ENCODE measurements around the gene DOK7.

The DOK7 gene

DNA sequence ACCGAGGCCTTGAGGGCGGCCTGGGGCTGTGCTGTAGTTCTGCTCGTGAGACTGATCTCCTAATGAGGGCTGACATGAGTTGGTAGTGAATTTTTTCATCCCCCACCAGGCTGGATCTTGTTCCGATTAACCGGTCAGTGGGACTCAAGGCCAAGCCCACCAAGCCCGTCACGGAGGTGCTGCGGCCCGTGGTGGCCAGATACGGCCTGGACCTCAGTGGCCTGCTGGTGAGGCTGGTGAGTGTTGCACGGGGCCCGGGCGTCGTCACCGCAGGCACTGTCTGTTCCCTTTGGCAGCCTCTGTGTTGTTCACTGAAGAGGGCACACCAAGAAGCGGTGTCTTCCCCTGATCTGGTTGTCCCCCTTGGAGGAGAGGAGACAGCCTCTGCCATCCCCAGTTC, 39.7 kb upstream of the DOK7 start:
- TF ChIP-seq, protein P1, sequence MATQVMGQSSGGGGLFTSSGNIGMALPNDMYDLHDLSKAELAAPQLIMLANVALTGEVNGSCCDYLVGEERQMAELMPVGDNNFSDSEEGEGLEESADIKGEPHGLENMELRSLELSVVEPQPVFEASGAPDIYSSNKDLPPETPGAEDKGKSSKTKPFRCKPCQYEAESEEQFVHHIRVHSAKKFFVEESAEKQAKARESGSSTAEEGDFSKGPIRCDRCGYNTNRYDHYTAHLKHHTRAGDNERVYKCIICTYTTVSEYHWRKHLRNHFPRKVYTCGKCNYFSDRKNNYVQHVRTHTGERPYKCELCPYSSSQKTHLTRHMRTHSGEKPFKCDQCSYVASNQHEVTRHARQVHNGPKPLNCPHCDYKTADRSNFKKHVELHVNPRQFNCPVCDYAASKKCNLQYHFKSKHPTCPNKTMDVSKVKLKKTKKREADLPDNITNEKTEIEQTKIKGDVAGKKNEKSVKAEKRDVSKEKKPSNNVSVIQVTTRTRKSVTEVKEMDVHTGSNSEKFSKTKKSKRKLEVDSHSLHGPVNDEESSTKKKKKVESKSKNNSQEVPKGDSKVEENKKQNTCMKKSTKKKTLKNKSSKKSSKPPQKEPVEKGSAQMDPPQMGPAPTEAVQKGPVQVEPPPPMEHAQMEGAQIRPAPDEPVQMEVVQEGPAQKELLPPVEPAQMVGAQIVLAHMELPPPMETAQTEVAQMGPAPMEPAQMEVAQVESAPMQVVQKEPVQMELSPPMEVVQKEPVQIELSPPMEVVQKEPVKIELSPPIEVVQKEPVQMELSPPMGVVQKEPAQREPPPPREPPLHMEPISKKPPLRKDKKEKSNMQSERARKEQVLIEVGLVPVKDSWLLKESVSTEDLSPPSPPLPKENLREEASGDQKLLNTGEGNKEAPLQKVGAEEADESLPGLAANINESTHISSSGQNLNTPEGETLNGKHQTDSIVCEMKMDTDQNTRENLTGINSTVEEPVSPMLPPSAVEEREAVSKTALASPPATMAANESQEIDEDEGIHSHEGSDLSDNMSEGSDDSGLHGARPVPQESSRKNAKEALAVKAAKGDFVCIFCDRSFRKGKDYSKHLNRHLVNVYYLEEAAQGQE (IDR thresholded peaks at IDR 0.05; ENCODE audit: insufficient read depth in 1 of 2, low read depth in 2 of 2, low read length in 2 of 2), result no peak
- TF ChIP-seq SIN3A (IDR thresholded peaks at IDR 0.05; ENCODE audit: borderline replicate concordance, insufficient read depth, low read length), result no peak

DNA sequence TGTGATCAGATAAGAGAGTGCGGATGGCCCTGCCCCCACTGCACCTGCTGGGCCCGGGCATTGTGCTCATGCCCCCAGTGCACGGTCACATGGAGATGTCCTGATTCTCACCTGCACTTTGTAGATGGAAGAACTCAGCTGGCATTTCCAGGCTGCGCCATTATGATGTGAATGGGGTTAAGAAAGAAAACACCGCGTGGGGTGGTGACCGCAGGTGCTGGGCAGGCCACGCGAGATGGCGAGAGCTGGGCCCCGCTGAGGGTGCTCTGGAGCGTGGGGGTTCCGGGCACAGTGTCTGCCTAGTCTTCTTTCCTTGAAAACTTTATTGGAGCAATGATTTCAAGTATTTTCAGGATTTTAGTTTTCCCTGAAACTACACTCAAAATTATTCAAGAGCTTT, 39.2 kb upstream of the DOK7 start:
- TF ChIP-seq SIN3A (IDR thresholded peaks at IDR 0.05; ENCODE audit: borderline replicate concordance, insufficient read depth, low read length) (no peak), TAF1 (IDR thresholded peaks at IDR 0.05; ENCODE audit: borderline replicate concordance, insufficient read depth, low read length) (no peak), FOXP2 (optimal IDR thresholded peaks at IDR 0.05; ENCODE audit: borderline replicate concordance, extremely low read depth, extremely low read length, insufficient read depth) (no peak), POLR2AphosphoS5 (IDR thresholded peaks at IDR 0.05; ENCODE audit: low read depth, low read length) (no peak)
- TF ChIP-seq, protein P1 (IDR thresholded peaks at IDR 0.05; ENCODE audit: insufficient read depth in 1 of 2, low read depth in 2 of 2, low read length in 2 of 2), result no peak

DNA sequence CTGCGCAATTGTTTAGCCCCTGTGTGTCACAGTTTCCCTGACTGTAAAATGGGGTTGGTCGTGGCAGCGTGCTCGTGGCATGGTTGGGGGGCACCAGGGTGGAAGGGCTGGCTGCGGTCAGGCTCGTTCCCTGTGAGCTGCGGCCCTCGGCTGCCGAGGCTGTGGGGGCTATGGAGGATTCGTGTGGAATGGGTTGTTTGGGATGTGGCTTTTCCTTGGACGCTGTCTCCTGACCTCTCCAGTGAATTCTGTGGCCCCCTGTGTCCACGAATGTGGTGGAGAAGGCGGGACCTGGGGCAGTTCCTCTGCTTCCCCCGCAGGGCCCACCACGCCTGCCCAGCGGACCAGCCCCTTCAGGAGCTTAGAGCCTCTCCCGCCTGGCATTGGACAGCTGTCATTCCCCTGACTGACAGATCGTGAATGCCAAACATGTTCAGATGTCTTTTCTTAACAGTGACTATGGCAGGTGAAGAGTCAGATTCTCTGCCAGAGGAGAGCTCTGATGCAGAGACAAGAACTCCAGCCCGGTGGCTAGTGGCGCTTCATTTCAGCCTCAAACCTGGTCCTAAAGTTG, 38.5 kb upstream of the DOK7 start:
- TF ChIP-seq POLR2AphosphoS5 (IDR thresholded peaks at IDR 0.05; ENCODE audit: low read depth, low read length) (no peak), FOXP2 (optimal IDR thresholded peaks at IDR 0.05; ENCODE audit: borderline replicate concordance, extremely low read depth, extremely low read length, insufficient read depth) (no peak), TAF1 (IDR thresholded peaks at IDR 0.05; ENCODE audit: borderline replicate concordance, insufficient read depth, low read length) (no peak), SIN3A (IDR thresholded peaks at IDR 0.05; ENCODE audit: borderline replicate concordance, insufficient read depth, low read length) (no peak)
- TF ChIP-seq, protein P1 (IDR thresholded peaks at IDR 0.05; ENCODE audit: insufficient read depth in 1 of 2, low read depth in 2 of 2, low read length in 2 of 2), result no peak

DNA sequence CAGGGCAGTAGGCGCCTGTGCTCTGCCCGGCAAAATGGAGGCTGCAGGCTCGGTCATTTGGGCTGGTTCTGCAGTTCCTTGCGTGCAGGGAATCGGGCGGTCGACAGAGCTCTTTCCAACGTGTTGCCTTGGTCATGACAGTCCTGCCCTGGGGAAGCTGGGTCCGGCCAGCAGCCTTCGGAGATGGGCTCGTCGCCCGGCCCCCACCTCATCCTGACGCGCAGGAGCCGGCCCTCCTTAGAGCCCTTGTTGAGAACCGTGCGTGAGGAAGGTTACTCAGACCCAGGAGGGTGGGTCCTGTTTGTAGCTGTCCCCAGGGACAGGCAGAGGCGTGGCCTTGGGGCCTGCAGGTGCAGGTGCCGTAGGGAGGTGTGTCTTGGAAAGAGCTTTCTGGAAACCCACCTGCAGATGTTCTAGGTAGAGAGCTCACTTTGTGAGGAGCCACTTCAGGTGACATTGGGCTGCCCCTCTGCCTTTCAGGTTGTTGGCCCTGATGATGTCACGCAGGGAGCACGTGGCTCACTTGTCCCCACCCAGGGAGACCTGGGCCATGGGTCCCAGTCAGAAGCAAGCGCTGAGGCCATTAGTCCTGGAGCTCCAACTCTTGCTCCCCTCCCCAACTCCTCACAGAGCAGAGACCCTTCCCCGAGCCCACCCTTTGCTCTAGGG, 36.5 kb upstream of the DOK7 start:
- TF ChIP-seq FOXP2 (optimal IDR thresholded peaks at IDR 0.05; ENCODE audit: borderline replicate concordance, extremely low read depth, extremely low read length, insufficient read depth) (no peak), POLR2AphosphoS5 (IDR thresholded peaks at IDR 0.05; ENCODE audit: low read depth, low read length) (no peak), TAF1 (IDR thresholded peaks at IDR 0.05; ENCODE audit: borderline replicate concordance, insufficient read depth, low read length) (no peak), SIN3A (IDR thresholded peaks at IDR 0.05; ENCODE audit: borderline replicate concordance, insufficient read depth, low read length) (no peak)
- TF ChIP-seq, protein P1 (IDR thresholded peaks at IDR 0.05; ENCODE audit: insufficient read depth in 1 of 2, low read depth in 2 of 2, low read length in 2 of 2), result no peak

DNA sequence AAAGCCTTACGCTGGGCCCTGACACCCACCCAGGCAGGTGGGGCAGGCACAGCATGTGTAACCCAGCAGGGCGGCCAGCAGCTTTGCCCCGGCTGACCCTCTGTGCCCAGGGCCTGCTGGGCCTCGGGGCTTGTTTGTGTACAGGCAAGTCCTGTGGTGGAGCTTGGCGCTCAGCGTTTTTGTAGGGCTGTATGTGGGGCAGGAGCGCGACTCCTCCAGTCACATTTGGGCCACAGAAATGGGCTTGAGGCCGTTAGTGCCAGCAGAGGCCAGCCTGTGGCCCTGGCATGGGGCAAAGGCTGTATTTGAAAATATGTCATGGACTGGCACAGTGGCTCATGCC, 36.0 kb upstream of the DOK7 start:
- no peak for TF ChIP-seq SIN3A (IDR thresholded peaks at IDR 0.05; ENCODE audit: borderline replicate concordance, insufficient read depth, low read length)
- TF ChIP-seq TAF1 (IDR thresholded peaks at IDR 0.05; ENCODE audit: borderline replicate concordance, insufficient read depth, low read length), result no peak
- TF ChIP-seq POLR2AphosphoS5 (IDR thresholded peaks at IDR 0.05; ENCODE audit: low read depth, low read length), result no peak
- TF ChIP-seq FOXP2 (optimal IDR thresholded peaks at IDR 0.05; ENCODE audit: borderline replicate concordance, extremely low read depth, extremely low read length, insufficient read depth), result no peak
- TF ChIP-seq, protein P1 (IDR thresholded peaks at IDR 0.05; ENCODE audit: insufficient read depth in 1 of 2, low read depth in 2 of 2, low read length in 2 of 2), result no peak
